Activated CD4-positive, alpha-beta memory T cell treated with anti-CD3 and anti-CD28 coated beads, Interleukin-2, amount 10 ng/mL, durations not matched to agents 7 days and 5 days (primary cell): ENCODE results near the gene GRB2. TPM values are rescaled to one million over a fixed set of nuclear protein-coding genes. Genes with fewer than 3 reads are reported as not detected.

Experiments
- CTCF ChIA-PET: fragments of 350-600 bp; sonication (Branson Sonifier 250); formaldehyde crosslinking; loops from one replicate; lab custom pipeline; 2021; ENCODE audit warnings: antibody characterized with exemption, inconsistent platforms; lab: Charles Lee
- POLR2A ChIA-PET: fragments of 350-600 bp; sonication (Branson Sonifier 250); formaldehyde crosslinking; loops from one replicate; lab custom pipeline; 2021; ENCODE audit warnings: antibody characterized with exemption; lab: Charles Lee
- DNase-seq: peaks from one replicate; pipeline ENCODE4 v3.0.0-alpha.2; 2020
- H3K27ac Mint-ChIP-seq: one replicate; pipeline ENCODE4 v1.8.0; 2021; ENCODE audit warnings: mild to moderate bottlenecking, mixed read lengths
- H3K27me3 Mint-ChIP-seq: one replicate; pipeline ENCODE4 v1.8.0; 2021; ENCODE audit warnings: mixed read lengths
- H3K36me3 Mint-ChIP-seq: one replicate; pipeline ENCODE4 v1.8.0; 2021; ENCODE audit warnings: low read depth, mixed read lengths
- H3K4me1 Mint-ChIP-seq: one replicate; pipeline ENCODE4 v1.8.0; 2021; ENCODE audit warnings: mixed read lengths
- H3K4me3 Mint-ChIP-seq: one replicate; pipeline ENCODE4 v1.8.0; 2021; ENCODE audit warnings: mild to moderate bottlenecking, mixed read lengths
- H3K9me3 Mint-ChIP-seq: one replicate; pipeline ENCODE4 v1.8.0; 2021; ENCODE audit warnings: mixed read lengths
- total RNA-seq, 2 experiments: library from RNA; stranded (reverse); gene quantifications; one replicate each; pipeline ENCODE4 v1.2.3, GENCODE V29; 2021

Gene GRB2
- total RNA-seq, 2 experiments from 2014 or later = 130 to 132 TPM

- ChIA-PET CTCF (interaction anchor here (0.5 to 4.9 kb wide), 12 partner anchors 9 to 613 kb away, joined by 3 to 121 read pairs (median 17); partner anchors contain the start of genes GGA3, GRB2, MRPS7 and SLC25A19), POLR2A (interaction anchor here (0.9 to 6.5 kb wide), 19 partner anchors 9 to 396 kb away, joined by 3 to 183 read pairs (median 6); partner anchors contain the start of genes FDXR, GGA3, GRB2 and MRPL58)
- no peak for DNase-seq
- Mint-ChIP-seq H3K36me3 (peaks cover 42% of the 10 kb centered on the region), H3K27me3 (no peaks in the 10 kb centered on the region), H3K9me3 (no peaks in the 10 kb centered on the region), H3K27ac (peak overlapping the region; percentile 85), H3K4me1 (peaks cover 42% of the 10 kb centered on the region), H3K4me3 (peak overlapping the region; percentile 81)
These were observed 135.6 kb downstream of the GRB2 start for GRCh38 chr17:75269844-75270217.

Other genes with a start within 250 kb of the GRB2 start
- 100 to 1,000 TPM; 548 to 559 TPM for gene SUMO2, start 222.7 kb downstream of the GRB2 start, total RNA-seq
- 100 to 1,000 TPM; 109 to 116 TPM for gene NUP85, start 200.0 kb downstream of the GRB2 start, total RNA-seq
- gene GGA3, start 144.1 kb downstream of the GRB2 start, total RNA-seq = 10 to 100 TPM; 73.4 to 79.4 TPM
- gene MRPS7, start 143.8 kb downstream of the GRB2 start, total RNA-seq = 10 to 100 TPM; 39.7 to 40.0 TPM
- gene MIF4GD, start 134.4 kb downstream of the GRB2 start, total RNA-seq = 10 to 100 TPM; 54.8 to 60.3 TPM
- 10 to 100 TPM; 24.3 to 27.9 TPM for gene SLC25A19, start 116.2 kb downstream of the GRB2 start, total RNA-seq
- gene TMEM94, start 51.0 kb upstream of the GRB2 start, total RNA-seq = 10 to 100 TPM; 76.4 to 81.9 TPM
- gene CASKIN2, start 109.9 kb upstream of the GRB2 start, total RNA-seq = 1 to 10 TPM; 1.5 to 1.9 TPM
- 10 to 100 TPM; 55.6 to 60.5 TPM for gene TSEN54, start 110.8 kb upstream of the GRB2 start, total RNA-seq
- 10 to 100 TPM; 25.9 to 27.8 TPM for gene LLGL2, start 120.0 kb upstream of the GRB2 start, total RNA-seq
- gene MYO15B, start 182.1 kb upstream of the GRB2 start, total RNA-seq = 10 to 100 TPM; 11.3 to 13.7 TPM
- gene SMIM5, start 227.8 kb upstream of the GRB2 start, total RNA-seq = not detected